Stomach (tissue), 9 donors: ENCODE data around the gene FLVCR2. TPM values are rescaled to one million over a fixed set of nuclear protein-coding genes. Genes with fewer than 3 reads are reported as not detected.

ENCODE experiments used
- DNase-seq, 2 donors: peaks; one replicate each; pipeline versions ENCODE4 v3.0.0 to v3.0.0-alpha.2; 2013 to 2019
- H3K27ac ChIP-seq, 5 donors: fragments of 200-600 bp in 4 of 5; sonication (generic) in 4 of 5; one replicate each; pipeline ENCODE4 v1.5.1; 2013 to 2019; ENCODE audit warnings: mild to moderate bottlenecking in 1 of 5, moderate library complexity in 1 of 5
- H3K27me3 ChIP-seq, 3 donors: fragments of 200-600 bp; sonication (generic); one replicate each; pipeline ENCODE4 v1.5.1; 2017 to 2019; ENCODE audit warnings: mixed run types in 1 of 3
- H3K36me3 ChIP-seq, 4 donors: fragments of 200-600 bp; sonication (generic); 1 replicate in 3 of 4; 2 replicates in 1 of 4; pipeline ENCODE4 v1.5.1; 2016 to 2019
- H3K4me1 ChIP-seq, 4 donors: fragments of 200-600 bp; sonication (generic); one replicate each; pipeline ENCODE4 v1.5.1; 2016 to 2019
- H3K4me3 ChIP-seq, 4 donors: fragments of 200-600 bp; sonication (generic) in 3 of 4; one replicate each; pipeline ENCODE4 v1.5.1; 2016 to 2019; ENCODE audit warnings: mild to moderate bottlenecking in 1 of 4
- H3K9me3 ChIP-seq, 4 donors: fragments of 200-600 bp; sonication (generic); one replicate each; pipeline ENCODE4 v1.5.1; 2016 to 2019
- CTCF ChIP-seq, 7 experiments: fragments of 450-650 bp in 4 of 7; fragments of 200-600 bp in 3 of 7; sonication (generic) in 3 of 7; IDR thresholded peaks; one replicate each; pipeline ENCODE4 v1.5.1; 2016 to 2019; ENCODE audit warnings: antibody characterized with exemption in 7 of 7, control low read depth in 2 of 7, mild to moderate bottlenecking in 1 of 7
- EP300 ChIP-seq: sonication (generic); formaldehyde crosslinking; IDR thresholded peaks from one replicate; pipeline ENCODE4 v1.6.1; 2017; ENCODE audit warnings: antibody characterized with exemption
- POLR2A ChIP-seq, 4 donors: fragments of 450-650 bp; IDR thresholded peaks; one replicate each; pipeline ENCODE4 v1.6.1; 2016; ENCODE audit warnings: antibody characterized with exemption in 4 of 4, control low read depth in 2 of 4, mild to moderate bottlenecking in 1 of 4, moderate library complexity in 1 of 4
- POLR2AphosphoS5 ChIP-seq, 3 donors: sonication (generic); formaldehyde crosslinking; IDR thresholded peaks; one replicate each; pipeline ENCODE4 v1.6.1; 2016; ENCODE audit warnings: antibody characterized with exemption in 3 of 3
- WGBS, 5 donors: extraction: QIAGEN DNeasy Blood & Tissue Kit in 3 of 5; methylation state at CpG; one replicate each; pipeline versions ENCODE4 v1.1.5 to v1.1.7; 2013 to 2018; 5-methylcytosine and 5-hydroxymethylcytosine counted together
- intact Hi-C: fragments of 100-400 bp; cut with DNase I; formaldehyde crosslinking; loops from one replicate; pipeline ENCODE4 v1.15.1; 2023; ENCODE audit warnings: low total_unique reads
- polyA plus RNA-seq, 3 donors: library from polyadenylated mRNA; stranded (reverse); fragments of 200-250 nt; gene quantifications; one replicate each; pipeline ENCODE4 v1.2.3, GENCODE V29; 2013
- total RNA-seq, 5 donors: library from RNA; depleted of rRNA; stranded (reverse); fragments of >200 nt; gene quantifications; one replicate each; pipeline versions ENCODE4 v1.1.0 to v1.2.3, GENCODE V29; 2014 to 2016
- donor health status: healthy with polysubstance abuse.
- donor health status: Bipolar disorder and iron deficiency.
- donor health status: healthy.

FLVCR2 gene
- total and polyA plus RNA-seq, 8 donors: 0.15 to 10.7 (median 0.95) TPM; not detected in 1

GRCh38 chr14:75662966-75663365 lies 84.5 kb downstream of the FLVCR2 start:
- H3K27ac ChIP-seq: no peak overlapping the region
- peaks cover 0 to 22% (median 13%) of the 10 kb centered on the region in 4 donors for H3K36me3 ChIP-seq
- 72 to 95% (median 82%) methylated on average over 3 of the region's 3 CpGs for WGBS, 5 donors
- peaks cover 14 to 35% (median 24%) of the 10 kb centered on the region in 4 donors for H3K4me1 ChIP-seq
- H3K4me3 ChIP-seq: no peak overlapping the region
- no peaks in the 10 kb centered on the region for H3K27me3 ChIP-seq
- no peak for DNase-seq
- intact Hi-C loops: no loop called here
- H3K9me3 ChIP-seq: no peaks in the 10 kb centered on the region
- no peak for TF ChIP-seq POLR2AphosphoS5 (IDR thresholded peaks at IDR 0.05)
- no peak for TF ChIP-seq POLR2A (IDR thresholded peaks at IDR 0.05)
- TF ChIP-seq CTCF (IDR thresholded peaks at IDR 0.05): no peak
- TF ChIP-seq EP300: no peak

GRCh38 chr14:75667099-75667765 lies 88.8 kb downstream of the FLVCR2 start:
- no peak for DNase-seq
- intact Hi-C loops: no loop called here
- peaks cover 12 to 58% (median 50%) of the 10 kb centered on the region in 4 donors for H3K36me3 ChIP-seq
- H3K27ac ChIP-seq: no peak overlapping the region
- no peaks in the 10 kb centered on the region for H3K9me3 ChIP-seq
- 66 to 87% (median 85%) methylated on average over 2 of the region's 2 CpGs for WGBS, 5 donors
- no peak for TF ChIP-seq POLR2A (IDR thresholded peaks at IDR 0.05)
- TF ChIP-seq EP300: no peak
- no peak for TF ChIP-seq CTCF (IDR thresholded peaks at IDR 0.05)
- no peak for TF ChIP-seq POLR2AphosphoS5 (IDR thresholded peaks at IDR 0.05)
- H3K4me1 ChIP-seq: peaks cover under 1 to 12% (median 3%) of the 10 kb centered on the region in 4 donors
- H3K4me3 ChIP-seq: no peak overlapping the region
- no peaks in the 10 kb centered on the region for H3K27me3 ChIP-seq

GRCh38 chr14:75672605-75673192 lies 94.3 kb downstream of the FLVCR2 start:
- WGBS, 5 donors: 87 to 92% (median 90%) methylated on average over 1 of the region's 1 CpG
- no peak for DNase-seq
- no peak for TF ChIP-seq POLR2AphosphoS5 (IDR thresholded peaks at IDR 0.05)
- no peak for TF ChIP-seq EP300
- TF ChIP-seq CTCF (IDR thresholded peaks at IDR 0.05): no peak
- TF ChIP-seq POLR2A (IDR thresholded peaks at IDR 0.05): no peak
- Histone ChIP-seq H3K4me1 (no peaks in the 10 kb centered on the region), H3K4me3 (no peak overlapping the region), H3K36me3 (peaks cover 12 to 58% (median 50%) of the 10 kb centered on the region in 4 donors), H3K27me3 (no peaks in the 10 kb centered on the region), H3K9me3 (no peaks in the 10 kb centered on the region), H3K27ac (no peak overlapping the region)
- intact Hi-C loops: no loop called here

GRCh38 chr14:75673345-75674035 lies 95.1 kb downstream of the FLVCR2 start:
- intact Hi-C loops: no loop called here
- no peak for TF ChIP-seq POLR2A (IDR thresholded peaks at IDR 0.05)
- no peak for TF ChIP-seq CTCF (IDR thresholded peaks at IDR 0.05)
- TF ChIP-seq EP300: no peak
- TF ChIP-seq POLR2AphosphoS5 (IDR thresholded peaks at IDR 0.05): no peak
- H3K4me1 ChIP-seq: no peaks in the 10 kb centered on the region
- no peaks in the 10 kb centered on the region for H3K27me3 ChIP-seq
- no peak for DNase-seq
- WGBS, 5 donors: 92 to 95% (median 95%) methylated on average over 4 of the region's 4 CpGs
- no peaks in the 10 kb centered on the region for H3K9me3 ChIP-seq
- no peak overlapping the region for H3K27ac ChIP-seq
- H3K4me3 ChIP-seq: no peak overlapping the region
- peaks cover 12 to 60% (median 50%) of the 10 kb centered on the region in 4 donors for H3K36me3 ChIP-seq
